HG02763 (cell line): ENCODE data around the gene CRYBG2.

ENCODE experiments used
- ATAC-seq: cut with Tn5 transposase; IDR thresholded peaks from one replicate; pipeline ENCODE4 v1.9.1; 2021; ENCODE audit warnings: mild to moderate bottlenecking, moderate library complexity; ENCODE audit not compliant: unreplicated experiment

The CRYBG2 gene

DNA sequence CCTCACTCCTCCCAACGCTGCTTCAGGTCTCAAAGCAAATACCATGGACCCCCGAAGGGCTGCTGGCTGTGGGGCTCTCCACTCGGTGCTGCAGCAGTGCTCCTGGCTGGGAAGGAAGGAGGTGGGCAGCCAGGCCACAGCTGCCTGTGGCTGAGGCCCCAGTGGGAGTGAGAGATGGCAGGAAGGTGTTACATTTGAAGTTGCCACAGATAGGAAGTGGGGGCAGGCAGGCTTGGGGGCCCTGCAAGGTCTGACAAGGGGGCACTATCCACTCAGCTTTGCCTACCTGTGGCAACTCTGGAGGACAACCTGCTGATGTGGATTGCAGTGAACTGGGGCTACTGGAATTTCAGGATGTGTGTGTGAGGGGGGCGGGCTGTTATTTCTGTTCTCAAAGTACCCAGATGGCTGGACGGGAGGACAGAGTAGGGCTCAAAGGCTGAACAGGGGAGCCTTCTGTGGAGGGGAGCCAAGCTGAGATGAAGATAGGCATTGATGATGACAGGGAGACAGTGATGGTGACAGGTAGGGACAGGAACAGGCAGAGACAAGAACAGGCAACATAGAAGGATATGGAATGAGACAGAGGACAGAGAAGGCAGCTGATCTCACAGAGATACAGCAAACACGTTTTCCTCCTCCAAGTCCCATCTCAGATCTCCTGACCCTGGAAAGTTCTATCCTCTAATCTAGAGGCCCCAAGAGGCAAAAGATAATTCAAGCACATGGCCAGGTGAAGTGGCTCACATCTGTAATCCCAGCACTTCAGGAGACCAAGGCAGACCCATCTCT is 16.9 kb upstream of the CRYBG2 start:
- no peak for ATAC-seq

DNA sequence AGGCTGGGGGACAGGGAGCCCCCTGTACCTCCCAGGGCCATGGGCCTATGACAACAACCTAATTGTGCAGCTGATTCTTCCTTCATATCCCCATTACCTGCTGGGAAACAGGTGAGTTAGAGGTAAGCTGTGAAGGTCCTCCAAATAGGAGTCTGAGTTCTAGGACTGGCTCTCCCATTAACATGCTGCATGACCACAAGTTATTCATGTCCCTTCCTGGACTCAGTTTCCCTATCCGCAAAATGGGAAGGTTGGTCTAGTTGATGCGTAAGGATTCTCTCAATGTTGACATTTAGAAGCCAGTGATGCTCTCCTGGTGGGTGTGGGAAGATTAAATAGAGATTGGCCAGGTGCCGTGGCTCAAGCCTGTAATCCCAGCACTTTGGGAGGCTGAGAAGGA is 14.6 kb upstream of the CRYBG2 start:
- ATAC-seq, result no peak

DNA sequence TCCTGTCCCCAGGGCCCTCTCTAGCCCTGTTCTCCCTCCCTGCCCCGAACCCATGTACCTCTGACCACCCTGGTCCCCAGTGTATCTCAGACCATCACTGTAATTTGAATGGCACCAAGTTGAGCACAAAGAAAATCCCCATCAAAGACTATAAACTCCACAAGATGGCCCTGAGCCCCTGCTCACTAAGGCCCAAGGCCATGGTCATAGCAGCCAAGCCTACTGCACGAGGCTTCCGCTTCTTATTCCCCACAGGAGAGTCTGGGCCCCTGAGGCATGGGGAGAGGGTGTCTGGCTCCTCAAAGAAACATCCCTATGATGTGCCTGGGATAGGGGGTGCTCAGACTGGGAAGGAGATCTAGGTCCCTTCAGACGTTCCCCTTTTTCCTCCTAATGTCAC is 14.1 kb upstream of the CRYBG2 start:
- no peak for ATAC-seq

DNA sequence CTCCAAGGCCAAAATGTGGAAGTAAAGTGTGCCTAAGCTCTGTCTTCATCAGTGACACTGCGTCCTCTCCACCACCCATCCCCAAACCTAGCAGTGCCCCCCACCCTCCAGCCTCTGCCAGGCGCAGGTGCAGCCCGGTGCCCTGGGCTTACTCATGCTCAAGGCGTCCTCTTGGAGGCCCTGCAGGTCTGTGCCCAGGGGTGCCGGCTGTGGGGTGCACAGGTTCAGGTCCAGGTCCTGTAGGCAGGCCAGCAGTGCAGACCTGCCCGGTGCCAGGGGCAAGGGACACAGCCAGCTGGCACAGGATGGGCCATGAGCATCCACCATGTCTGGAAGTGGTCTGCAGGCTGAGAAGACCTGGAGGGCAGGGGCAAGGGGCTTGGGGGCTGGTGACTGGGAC is 13.5 kb upstream of the CRYBG2 start:
- no peak for ATAC-seq

DNA sequence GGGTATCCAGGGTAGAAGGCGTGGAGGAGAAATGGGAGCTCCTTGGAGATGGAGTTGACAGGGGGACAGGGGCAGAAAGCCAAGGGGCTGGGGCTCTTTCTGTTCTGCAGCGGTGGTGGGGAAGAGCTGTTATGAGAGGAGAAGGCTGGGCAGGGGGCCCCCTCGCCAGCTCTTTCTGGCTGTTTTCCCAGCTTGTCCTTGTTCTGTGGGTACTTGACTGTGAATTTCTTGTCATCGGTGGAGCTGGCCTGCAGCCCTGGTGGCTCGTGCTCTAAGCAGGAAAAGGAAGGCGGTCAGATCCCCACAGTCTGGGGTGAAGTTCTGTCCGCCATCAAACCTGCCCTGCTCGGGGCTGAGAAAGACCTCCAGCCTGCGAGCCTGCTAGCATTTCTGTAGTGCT is 11.0 kb upstream of the CRYBG2 start:
- ATAC-seq, result no peak

DNA sequence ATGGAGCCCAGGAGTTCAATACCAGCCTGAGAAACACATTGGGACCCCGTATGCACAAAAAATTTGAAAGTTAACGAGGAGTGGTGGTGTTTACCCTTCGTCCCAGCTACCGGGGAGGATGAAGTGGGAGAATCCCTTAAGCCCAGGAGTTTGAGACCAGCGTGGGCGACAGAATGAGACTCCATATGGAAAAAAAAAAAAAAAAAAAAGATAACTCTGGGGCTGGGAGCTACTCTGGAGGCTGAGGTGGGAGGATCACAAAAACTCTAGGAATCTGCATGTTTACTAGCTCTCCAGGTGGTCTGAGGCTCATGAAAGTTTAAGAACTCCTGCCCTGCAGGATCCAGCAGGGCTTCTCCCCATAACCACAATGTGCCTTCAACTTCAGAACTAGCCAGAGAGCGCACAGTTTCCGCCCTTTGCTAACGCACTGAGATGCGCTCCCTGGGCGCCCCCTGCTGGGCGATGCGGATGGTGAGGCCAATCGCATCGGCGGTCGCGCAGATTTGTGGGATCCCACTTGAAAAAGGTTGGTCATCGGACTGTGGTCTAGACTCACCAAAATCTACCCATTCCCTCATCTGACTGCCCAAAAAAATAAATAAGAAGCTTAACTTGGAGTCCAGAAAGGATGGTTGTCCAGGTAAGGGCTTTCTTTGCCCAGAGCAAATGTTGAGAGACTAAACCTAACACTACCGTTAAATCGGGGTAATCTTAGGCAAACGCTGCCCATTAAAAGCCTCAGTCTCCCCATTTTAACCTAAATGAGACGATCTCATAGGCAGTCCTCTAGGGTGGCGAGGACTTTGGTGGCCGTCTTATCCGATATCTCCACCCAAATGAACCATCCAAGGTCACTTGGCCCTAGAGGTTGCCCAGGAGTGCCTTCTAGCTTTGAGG is 9.9 kb upstream of the CRYBG2 start:
- ATAC-seq, result no peak

DNA sequence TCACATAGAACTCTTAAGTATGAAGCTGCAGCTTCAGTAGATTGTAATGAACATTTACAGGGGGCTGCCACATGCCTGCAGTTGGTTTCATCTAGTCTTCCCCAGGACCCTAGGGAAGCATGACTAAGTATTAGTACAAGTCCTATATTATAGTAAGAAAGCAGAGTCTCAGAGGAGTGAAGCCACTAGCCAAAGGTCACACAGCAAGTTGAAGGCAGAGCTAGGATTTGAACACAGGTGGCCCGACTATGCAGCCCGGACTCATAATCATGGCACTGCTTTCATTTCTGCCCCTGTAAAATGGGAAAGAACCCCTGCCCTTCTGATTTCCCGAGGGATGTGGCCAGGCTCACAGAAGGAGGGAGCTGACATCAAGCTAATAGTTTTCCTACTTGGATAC is 8.4 kb upstream of the CRYBG2 start:
- ATAC-seq, result no peak

DNA sequence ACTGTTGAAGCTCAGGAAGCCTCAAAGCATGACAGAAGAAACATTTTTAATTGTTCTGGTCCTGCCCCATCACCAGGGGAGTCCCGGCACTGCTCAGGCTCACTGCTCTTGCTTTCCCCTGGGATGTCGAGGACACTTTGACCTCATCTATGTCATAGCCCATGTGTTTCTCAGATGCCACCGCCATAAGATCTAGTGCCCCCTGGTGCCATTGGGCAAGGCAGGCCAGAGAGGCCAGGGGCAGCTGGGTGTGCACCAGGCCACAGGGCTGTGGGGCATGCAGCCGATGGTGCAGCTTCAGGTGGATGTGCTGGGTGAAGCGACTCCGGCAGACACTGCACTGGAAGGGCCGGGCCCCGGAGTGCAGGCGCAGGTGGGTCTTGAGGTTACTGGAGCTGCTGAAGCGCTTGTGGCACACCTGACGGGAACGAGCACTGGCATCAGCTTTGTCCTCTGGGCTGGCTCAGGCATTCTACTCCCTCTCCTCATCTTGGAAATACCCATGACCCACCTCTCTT is 7.7 kb upstream of the CRYBG2 start:
- ATAC-seq, result no peak

DNA sequence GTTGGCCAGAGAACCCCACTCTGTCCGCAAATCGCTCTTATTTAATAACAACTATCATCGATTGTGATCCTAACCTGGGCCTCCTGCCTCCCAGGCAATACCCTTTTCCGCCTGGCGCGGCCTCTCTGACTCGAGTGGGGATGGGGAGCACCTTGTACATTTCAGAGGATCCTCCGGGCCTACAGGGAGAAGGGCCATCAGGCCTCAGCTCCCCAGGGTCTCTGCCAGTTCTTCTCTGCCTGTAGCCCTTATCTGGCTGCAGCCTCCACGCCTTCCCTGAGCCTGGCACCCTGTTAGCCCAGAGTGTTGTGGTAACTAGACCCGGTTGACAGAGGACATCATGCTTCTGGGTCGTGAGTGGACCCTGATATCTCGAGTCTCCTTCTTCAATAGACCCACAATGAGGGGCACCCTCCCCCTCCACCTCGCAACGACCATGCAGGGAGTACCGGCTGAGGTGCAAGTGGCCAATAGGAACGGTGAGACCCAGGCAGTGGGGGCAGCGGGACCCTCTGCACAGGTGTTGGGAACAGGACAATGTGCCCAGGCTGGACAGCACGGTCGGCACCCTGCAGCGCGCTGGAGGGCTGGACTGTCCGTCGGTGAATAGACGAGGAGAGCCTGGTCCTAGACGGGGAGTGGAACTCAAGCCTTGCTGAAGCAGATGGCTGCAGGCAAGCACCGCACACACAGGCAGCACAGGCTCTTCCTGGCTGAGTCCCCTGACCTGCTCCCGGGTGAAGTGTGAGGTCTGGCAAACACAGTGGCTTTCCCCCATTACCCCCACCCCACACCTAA is 7.1 kb upstream of the CRYBG2 start:
- ATAC-seq, result no peak

DNA sequence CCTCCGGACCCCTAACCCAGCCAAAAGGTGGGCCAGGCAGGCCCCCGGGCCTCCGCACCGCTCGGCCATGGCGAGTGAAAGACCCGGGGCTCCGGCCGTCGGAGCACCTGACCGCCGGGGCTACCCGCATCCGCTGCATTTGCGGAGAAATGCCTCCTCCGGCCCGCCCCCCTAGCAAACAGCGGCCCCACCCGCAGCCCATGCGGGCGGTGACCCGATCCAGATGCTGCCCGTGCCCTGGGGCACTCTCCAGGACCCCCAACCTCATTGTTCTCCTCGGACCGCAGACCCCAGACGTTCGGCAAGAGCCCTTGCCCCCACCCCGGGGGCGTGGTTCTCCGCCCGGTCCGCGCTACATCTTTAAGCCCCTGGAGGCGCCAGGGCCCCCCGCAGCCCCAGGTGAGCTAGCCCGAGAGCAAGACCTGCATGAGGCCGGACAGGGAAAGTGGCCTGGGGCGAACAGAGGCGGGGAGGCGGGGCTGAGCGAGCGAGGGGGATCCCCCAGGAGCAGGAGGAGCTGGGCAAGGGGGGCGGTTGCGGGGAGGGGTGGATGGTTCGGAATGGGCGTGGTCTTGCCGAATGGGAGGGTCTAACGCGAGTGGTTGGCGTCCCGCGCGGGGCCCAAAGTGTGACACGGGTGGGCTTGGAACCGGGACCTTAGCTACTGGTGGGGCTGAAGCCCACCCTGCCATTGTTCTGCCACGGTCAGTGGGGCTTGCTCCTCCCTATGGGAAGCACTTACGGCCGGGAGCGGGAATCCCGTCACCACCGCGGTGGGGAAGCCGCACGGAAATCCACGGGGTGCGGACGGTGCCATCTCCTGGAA is 6.3 kb upstream of the CRYBG2 start:
- no peak for ATAC-seq

DNA sequence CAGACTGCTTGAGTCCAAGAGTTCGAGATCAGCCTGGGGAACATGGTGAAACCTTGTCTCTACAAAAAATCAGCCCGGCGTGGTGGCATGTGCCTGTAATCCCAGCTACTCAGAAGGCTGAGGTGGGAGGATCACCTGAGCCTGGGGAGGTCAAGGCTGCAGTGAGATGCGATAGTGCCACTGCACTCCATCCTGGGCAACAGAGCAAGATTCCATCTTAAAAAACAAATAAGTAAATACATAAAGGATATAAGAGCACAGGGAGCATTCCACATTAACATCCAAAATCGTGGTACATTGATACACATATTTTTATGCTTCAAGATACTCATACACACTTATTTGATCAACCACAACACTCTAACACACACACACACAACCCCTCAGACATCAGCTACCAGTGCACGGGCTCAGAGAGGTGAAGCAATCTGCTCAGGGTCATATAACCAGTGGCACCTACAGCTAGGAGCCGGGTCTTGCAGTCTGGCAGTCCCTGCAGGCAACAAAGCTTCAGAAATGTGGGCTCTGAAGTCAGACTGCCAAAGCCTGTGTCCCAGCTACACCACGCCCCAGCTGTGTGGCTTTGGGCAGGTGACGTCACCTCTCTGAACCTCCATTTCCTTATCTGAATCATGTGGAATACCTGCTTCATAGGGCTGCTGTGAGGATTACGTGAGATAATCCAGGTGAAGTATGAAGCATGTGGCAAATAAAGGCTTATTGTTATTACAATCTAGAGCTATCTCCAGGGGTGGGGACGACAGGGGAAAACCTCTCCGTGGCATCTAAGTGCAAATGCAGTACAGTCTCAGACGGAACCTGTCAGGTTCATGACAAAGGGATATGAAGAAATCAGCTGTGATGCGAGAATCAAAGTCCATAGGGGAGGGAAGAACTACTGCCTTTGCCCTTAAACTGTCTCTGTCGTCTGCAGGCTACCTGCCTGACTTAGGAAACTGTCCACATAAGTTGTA is 4.8 kb upstream of the CRYBG2 start:
- no peak for ATAC-seq

DNA sequence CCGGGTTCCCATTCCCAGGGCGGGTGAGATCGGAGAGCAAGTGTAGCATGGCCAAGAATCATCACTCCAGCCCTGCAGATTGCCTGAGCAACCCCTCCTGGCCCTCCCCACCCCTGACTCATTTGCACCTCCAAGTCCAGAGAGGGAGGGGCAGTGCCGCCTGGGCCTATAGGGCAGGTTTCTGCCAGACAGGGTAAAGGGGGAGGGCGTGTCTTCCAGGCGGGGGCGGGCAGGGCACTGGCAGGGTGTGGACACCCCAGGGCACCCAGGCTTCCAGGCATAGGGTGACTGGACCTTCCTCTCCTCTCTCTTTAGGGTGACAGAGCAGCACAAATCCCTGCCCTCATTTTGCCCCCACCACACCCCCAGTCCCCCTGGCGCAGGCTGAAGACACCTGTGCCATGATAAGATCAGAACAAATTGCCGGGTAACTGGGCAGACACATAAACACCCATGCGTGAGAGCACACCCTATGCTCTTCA is 3.2 kb upstream of the CRYBG2 start:
- no peak for ATAC-seq

DNA sequence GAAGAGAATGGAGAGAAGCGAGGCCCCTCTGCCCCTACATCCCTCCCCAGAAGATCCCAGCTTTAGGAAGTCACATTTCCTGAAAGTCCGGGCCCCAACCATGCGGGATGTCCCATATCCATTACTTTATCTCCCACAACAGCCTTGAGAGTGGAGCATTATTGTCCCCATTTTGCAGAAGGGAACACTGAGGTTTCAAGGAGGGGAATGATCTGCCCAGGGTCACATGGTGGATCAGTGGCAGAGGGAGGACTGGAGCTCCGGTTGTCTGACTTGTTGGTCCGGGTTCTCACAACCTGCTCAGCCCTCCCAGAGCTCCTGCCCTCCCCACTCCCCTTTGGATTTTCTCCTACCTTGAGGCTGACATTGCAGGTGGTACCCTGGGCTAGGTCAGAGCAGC is 2.2 kb upstream of the CRYBG2 start:
- no peak for ATAC-seq

DNA sequence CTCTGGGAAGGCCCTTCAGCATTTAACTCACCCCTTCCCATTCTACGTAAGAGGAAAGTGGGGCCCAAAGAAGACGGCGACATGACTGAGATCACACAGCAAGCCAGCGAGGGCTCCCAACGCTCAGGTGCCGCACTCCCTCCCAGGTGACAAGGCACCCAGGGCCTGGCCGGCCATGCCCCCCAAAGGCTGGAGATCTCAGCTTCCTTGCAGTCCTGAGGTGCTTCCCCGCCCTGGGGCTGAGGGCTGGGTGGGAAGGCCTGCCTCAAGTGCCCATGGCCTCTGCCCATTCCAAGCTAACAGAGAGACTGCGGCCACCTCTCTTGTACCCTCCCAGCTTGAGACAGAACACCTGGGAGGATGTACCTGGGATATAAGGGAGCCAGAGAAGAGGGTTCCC is 1.0 kb upstream of the CRYBG2 start:
- ATAC-seq, result no peak

DNA sequence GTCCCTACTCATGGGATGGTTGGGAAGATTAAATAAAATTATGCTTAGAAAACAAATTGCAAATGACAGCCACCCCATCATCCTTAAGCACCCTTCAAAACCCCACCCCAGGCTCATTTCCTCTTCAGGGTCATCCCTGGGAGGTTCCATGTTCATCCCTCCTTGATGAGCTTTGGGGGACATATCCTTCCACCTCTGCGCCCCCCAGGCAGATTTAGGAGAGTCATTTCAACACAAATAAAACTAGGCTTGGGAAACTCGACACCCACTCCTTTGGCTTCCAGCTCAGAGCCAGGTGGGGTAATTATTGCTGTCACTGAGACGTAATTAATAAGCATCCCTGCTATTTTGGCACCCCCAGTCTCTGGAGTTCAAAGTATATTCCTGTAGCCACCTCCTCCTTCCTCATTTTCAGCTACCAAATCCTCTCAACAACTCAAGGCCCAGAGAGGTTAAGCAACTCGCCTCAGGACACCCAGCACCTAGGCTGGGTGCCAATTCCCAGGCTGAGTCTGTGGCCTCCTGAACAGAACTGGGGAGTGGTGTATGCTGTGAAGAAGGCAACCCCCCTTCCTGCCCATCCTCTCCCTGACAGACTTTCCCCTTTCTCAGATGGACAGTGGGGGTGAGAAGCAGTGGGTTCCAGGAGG is 595 bp downstream of the CRYBG2 start:
- ATAC-seq, result no peak

DNA sequence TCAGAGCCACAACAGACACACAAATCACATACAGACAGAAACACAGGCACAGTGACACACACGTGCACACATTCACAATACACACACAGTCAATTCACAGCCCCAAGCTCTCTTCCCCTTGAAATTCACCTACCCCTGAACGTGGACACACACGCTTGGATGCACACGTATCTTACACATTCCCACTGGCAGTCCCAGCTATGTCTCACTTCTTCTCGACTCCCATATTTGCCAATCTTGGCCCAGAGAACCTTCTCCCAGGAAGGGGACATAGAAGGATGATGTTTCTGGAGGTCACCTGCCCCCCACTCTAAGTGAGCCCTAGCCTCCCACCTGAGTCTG is 1.6 kb downstream of the CRYBG2 start:
- ATAC-seq, result no peak

DNA sequence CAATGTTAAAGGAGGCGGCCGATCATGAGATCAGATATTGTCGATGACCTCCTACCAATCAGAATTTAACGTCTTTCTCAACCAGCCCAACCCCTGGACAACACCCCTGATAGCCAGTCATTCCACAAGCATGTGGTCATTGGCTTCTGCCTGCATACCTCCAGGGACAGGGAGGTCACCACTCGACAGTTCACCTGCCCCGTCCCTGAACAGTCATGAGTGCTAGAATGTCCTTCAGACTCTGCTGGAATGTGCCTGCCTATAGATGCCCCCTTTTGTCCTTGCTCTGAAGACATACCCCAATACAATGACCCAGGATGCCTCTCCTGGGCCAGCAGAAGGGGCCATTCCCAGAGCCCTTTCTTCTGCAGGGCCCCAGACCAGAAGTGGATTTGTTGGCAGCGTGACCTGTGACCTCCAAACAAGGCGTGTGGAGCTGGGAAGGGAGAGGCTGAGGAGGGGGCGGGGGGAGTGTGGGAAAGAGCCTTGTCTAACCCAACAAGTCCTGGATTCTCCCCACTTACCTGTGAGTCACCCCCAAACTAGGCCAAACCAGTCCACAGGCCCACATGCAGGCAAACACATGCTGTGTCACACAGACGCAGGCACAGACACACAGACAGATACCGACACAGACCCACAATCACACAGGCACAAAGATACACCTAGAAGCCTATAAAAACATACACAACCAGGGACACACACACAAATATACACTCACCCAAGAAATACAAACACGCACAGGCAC is 2.2 kb downstream of the CRYBG2 start:
- ATAC-seq, result no peak
